ENCODE results near the gene APBA1. TPM values are rescaled to one million over a fixed set of nuclear protein-coding genes. Genes with fewer than 3 reads are reported as not detected.

The APBA1 gene
- total RNA-seq, 4 donors from 2014 or later: 3.6 to 11.7 (median 8.0) TPM

DNA sequence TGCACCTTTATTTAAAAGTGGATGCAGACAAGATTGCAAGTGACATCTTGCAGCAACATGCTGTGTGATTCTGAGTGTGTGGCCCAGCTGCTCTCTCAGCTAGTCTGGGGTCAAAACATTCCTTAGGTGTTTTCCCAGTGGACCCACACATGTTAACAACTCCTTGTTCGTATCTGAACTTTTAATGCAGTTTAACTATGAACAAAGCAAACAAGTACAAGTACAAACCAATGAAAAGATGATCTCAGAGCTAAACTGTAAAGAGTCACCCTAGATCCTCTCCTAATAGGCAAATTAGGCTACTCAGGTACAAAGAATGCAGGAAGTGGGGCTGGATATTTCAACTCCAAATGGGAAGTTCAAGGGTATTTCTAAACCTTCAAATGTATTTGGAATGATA, 238.8 kb downstream of the APBA1 start:
- intact Hi-C loops (cut with DNase I; ENCODE audit: low total_unique reads): no loop called here
- no peaks in the 10 kb centered on the region for H3K27me3 ChIP-seq
- H3K4me1 ChIP-seq: no peaks in the 10 kb centered on the region
- no peaks in the 10 kb centered on the region for H3K9me3 ChIP-seq
- no peak for DNase-seq
- H3K4me3 ChIP-seq: no peak overlapping the region
- H3K36me3 ChIP-seq: no peaks in the 10 kb centered on the region
- no peak for TF ChIP-seq POLR2A (IDR thresholded peaks at IDR 0.05)
- TF ChIP-seq, protein P1, sequence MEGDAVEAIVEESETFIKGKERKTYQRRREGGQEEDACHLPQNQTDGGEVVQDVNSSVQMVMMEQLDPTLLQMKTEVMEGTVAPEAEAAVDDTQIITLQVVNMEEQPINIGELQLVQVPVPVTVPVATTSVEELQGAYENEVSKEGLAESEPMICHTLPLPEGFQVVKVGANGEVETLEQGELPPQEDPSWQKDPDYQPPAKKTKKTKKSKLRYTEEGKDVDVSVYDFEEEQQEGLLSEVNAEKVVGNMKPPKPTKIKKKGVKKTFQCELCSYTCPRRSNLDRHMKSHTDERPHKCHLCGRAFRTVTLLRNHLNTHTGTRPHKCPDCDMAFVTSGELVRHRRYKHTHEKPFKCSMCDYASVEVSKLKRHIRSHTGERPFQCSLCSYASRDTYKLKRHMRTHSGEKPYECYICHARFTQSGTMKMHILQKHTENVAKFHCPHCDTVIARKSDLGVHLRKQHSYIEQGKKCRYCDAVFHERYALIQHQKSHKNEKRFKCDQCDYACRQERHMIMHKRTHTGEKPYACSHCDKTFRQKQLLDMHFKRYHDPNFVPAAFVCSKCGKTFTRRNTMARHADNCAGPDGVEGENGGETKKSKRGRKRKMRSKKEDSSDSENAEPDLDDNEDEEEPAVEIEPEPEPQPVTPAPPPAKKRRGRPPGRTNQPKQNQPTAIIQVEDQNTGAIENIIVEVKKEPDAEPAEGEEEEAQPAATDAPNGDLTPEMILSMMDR (IDR thresholded peaks at IDR 0.05): no peak
- H3K27ac ChIP-seq: no peak overlapping the region

DNA sequence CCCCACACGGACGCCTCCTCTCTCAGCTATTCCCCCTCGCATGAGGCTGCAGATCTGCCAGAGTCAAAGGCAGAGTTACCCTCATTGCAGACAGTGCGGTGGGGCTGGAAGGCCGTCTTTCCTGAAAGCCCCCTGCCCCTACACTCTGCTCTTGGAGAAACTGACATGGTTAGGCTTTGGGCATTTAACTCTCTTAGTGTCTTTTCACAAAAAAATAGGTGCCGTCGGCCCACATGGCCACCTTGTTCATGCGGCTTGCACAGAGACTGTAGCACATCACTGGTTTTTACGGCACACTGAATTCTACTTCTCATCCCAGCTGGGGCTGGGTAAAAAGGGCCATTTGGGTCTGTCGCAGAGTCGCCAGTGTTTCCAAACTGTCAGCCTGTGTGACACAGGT, 239.5 kb downstream of the APBA1 start:
- no peak overlapping the region for H3K4me3 ChIP-seq
- no peak for TF ChIP-seq POLR2A (IDR thresholded peaks at IDR 0.05)
- TF ChIP-seq, protein P1 (IDR thresholded peaks at IDR 0.05): no peak
- no peak for DNase-seq
- H3K27me3 ChIP-seq: no peaks in the 10 kb centered on the region
- H3K36me3 ChIP-seq: no peaks in the 10 kb centered on the region
- no peaks in the 10 kb centered on the region for H3K4me1 ChIP-seq
- H3K9me3 ChIP-seq: no peaks in the 10 kb centered on the region
- H3K27ac ChIP-seq: no peak overlapping the region
- intact Hi-C loops (cut with DNase I; ENCODE audit: low total_unique reads): no loop called here

DNA sequence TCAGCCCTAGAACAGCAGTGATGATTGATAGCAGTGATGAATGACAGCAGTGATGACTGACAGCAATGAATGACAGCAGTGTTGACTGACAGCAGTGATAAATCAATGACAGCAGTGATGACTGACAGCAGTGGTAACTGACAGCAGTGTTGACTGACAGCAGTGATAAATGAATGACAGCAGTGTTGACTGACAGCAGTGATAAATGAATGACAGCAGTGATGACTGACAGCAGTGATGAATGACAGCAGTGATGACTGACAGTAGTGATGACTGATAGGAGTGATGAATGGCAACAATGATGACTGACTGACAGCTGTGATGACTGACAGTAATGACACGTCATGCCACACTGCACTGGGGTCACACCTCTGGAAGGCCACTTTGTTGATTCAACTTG, 240.4 kb downstream of the APBA1 start:
- H3K4me1 ChIP-seq: no peaks in the 10 kb centered on the region
- intact Hi-C loops (cut with DNase I; ENCODE audit: low total_unique reads): no loop called here
- DNase-seq: no peak
- TF ChIP-seq POLR2A (IDR thresholded peaks at IDR 0.05): no peak
- no peaks in the 10 kb centered on the region for H3K9me3 ChIP-seq
- H3K27ac ChIP-seq: no peak overlapping the region
- H3K27me3 ChIP-seq: no peaks in the 10 kb centered on the region
- no peaks in the 10 kb centered on the region for H3K36me3 ChIP-seq
- no peak overlapping the region for H3K4me3 ChIP-seq

DNA sequence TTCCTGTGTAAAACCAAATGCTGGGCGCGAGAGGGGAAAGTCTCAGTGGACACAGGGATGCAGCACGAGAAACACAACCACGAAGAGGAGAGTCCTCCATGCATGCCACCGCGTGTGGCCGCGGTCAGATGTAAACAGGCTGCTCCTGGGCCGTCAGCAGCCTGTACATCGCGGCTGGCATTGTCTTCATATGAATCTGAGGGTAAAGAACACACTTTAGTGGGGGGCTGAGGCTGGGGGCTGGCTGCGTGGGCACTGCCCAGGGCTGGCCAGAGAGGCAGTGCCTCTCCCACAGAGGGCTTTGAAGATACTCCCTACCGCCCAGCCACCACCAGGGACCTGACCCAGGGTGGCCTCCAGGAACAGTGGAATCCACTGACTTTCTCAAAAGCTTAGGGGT, 241.0 kb downstream of the APBA1 start:
- DNase-seq: no peak
- intact Hi-C loops (cut with DNase I; ENCODE audit: low total_unique reads): no loop called here
- no peak for TF ChIP-seq POLR2A (IDR thresholded peaks at IDR 0.05)
- TF ChIP-seq, protein P1 (IDR thresholded peaks at IDR 0.05): no peak
- Histone ChIP-seq H3K27me3 (no peaks in the 10 kb centered on the region), H3K4me1 (no peaks in the 10 kb centered on the region), H3K9me3 (no peaks in the 10 kb centered on the region), H3K36me3 (no peaks in the 10 kb centered on the region), H3K27ac (no peak overlapping the region), H3K4me3 (no peak overlapping the region)

DNA sequence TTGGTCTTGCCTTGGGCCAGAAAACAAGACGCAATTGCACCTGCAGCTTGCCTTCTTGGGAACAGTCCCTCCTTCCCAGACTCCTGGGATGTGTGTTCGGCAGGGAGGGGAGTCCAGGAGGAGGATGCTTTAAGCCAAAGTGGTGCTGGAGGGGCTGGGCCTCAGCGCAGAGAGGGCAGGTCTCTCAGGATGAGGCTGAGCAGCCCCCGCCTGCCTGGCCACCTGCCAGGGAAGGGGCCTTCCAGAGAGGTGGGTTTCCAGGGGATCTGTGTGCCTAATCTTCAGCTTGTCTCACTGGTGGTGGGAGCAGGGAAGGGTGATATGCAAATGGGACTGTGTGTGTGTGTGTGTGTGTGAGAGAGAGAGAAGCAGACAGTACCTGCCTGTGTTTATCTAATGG, 242.0 kb downstream of the APBA1 start:
- intact Hi-C loops (cut with DNase I; ENCODE audit: low total_unique reads): no loop called here
- Histone ChIP-seq H3K27ac (no peak overlapping the region), H3K27me3 (no peaks in the 10 kb centered on the region), H3K9me3 (no peaks in the 10 kb centered on the region), H3K36me3 (no peaks in the 10 kb centered on the region), H3K4me1 (no peaks in the 10 kb centered on the region), H3K4me3 (no peak overlapping the region)
- TF ChIP-seq, protein P1 (IDR thresholded peaks at IDR 0.05): no peak
- no peak for TF ChIP-seq POLR2A (IDR thresholded peaks at IDR 0.05)
- no peak for DNase-seq

DNA sequence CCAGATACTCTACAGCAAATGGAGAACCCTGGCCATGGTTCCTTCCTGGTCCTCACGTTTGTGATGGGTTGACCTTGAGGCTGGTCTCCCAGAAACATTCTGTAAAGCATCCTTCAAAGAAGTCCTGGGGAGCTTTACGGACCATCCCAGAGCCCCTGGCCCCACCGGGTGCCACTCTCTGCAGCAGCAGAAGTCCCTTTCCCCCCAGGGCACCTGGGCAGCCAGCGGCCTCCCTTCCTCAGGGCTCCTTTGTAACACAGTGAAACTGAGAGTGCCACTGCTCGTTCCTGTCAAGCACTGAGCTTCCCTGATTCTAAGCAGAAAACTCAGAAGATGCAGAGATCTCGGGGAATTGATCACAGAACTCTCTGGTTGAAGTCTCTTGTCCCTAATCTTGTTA, 242.9 kb downstream of the APBA1 start:
- Histone ChIP-seq H3K27me3 (no peaks in the 10 kb centered on the region), H3K4me3 (no peak overlapping the region), H3K27ac (no peak overlapping the region), H3K9me3 (no peaks in the 10 kb centered on the region), H3K4me1 (no peaks in the 10 kb centered on the region), H3K36me3 (no peaks in the 10 kb centered on the region)
- intact Hi-C loops (cut with DNase I; ENCODE audit: low total_unique reads): loop anchor here (10.0 kb wide), 1 partner anchor 116 kb away; no protein-coding TSS in a partner anchor
- no peak for DNase-seq
- TF ChIP-seq, protein P1 (IDR thresholded peaks at IDR 0.05): no peak
- TF ChIP-seq POLR2A (IDR thresholded peaks at IDR 0.05): no peak
